IMR-90 (cell line): ENCODE measurements around the gene SP7. TPM values are rescaled to one million over a fixed set of nuclear protein-coding genes. Genes with fewer than 3 reads are reported as not detected.

ENCODE experiments used
- ATAC-seq: fragments of 200-7000 bp; cut with Tn5 transposase; 2 replicates; pipeline ENCODE4 v1.9.1; 2020; ENCODE audit warnings: low read depth, mild to moderate bottlenecking, moderate library complexity
- BruUV-seq: library from RNA; stranded (reverse); fragments of 400-500 nt; replicated peaks from 2 replicates; lab custom pipeline; 2021; lab: Mats Ljungman, UMichigan
- CTCF ChIA-PET: fragments of 300-600 bp; formaldehyde crosslinking; extraction: SDS; loops from one replicate; lab custom pipeline; 2021; ENCODE audit warnings: antibody characterized with exemption; lab: Yijun Ruan, JAX
- POLR2A ChIA-PET: fragments of 300-600 bp; sonication (Branson Sonifier 250); formaldehyde crosslinking; loops from one replicate; lab custom pipeline; 2022; ENCODE audit warnings: antibody characterized with exemption; ENCODE audit not compliant: unreplicated experiment; lab: Charles Lee
- DNase-seq: peaks from one replicate; pipeline ENCODE4 v3.0.0; 2013
- H2AFZ ChIP-seq: replicated peaks from 2 replicates; pipeline ENCODE3; 2013; ENCODE audit warnings: low read length, mild to moderate bottlenecking; ENCODE audit not compliant: poor library complexity
- H2AK5ac ChIP-seq: 2 replicates; pipeline ENCODE4 v1.6.1; 2013; ENCODE audit warnings: low read depth, low read length, inconsistent platforms
- H2AK9ac ChIP-seq: replicated peaks from 2 replicates; pipeline ENCODE3; 2013; ENCODE audit warnings: mild to moderate bottlenecking, low read depth, low read length, moderate library complexity; ENCODE audit not compliant: poor library complexity
- H2BK120ac ChIP-seq: 2 replicates; pipeline ENCODE4 v1.6.1; 2013; ENCODE audit warnings: low read depth, low read length, inconsistent platforms
- H2BK15ac ChIP-seq: 3 replicates; pipeline ENCODE4 v1.6.1; 2013; ENCODE audit warnings: low read depth, low read length, inconsistent platforms
- H2BK20ac ChIP-seq: 2 replicates; pipeline ENCODE4 v1.6.1; 2013; ENCODE audit warnings: low read depth, mild to moderate bottlenecking, inconsistent platforms, low read length, moderate library complexity
- H2BK5ac ChIP-seq: 2 replicates; pipeline ENCODE4 v1.6.1; 2013; ENCODE audit warnings: mild to moderate bottlenecking, low read depth, low read length, inconsistent platforms; ENCODE audit not compliant: poor library complexity, severe bottlenecking
- H3K14ac ChIP-seq: replicated peaks from 2 replicates; pipeline ENCODE4 v1.6.1; 2013; ENCODE audit warnings: low read depth, low read length, inconsistent platforms
- H3K18ac ChIP-seq: 2 replicates; pipeline ENCODE4 v1.6.1; 2013; ENCODE audit warnings: low read depth, low read length, control low read depth
- H3K23ac ChIP-seq: 2 replicates; pipeline ENCODE4 v1.6.1; 2013; ENCODE audit warnings: low read depth, low read length, inconsistent platforms
- H3K27ac ChIP-seq: 2 replicates; pipeline ENCODE4 v1.5.1; 2013; ENCODE audit warnings: mild to moderate bottlenecking, control low read depth, low read length; ENCODE audit not compliant: insufficient read depth
- H3K27me3 ChIP-seq: 2 replicates; pipeline ENCODE4 v1.6.1; 2013; ENCODE audit warnings: low read length; ENCODE audit not compliant: control insufficient read depth, insufficient read depth
- H3K36me3 ChIP-seq: 2 replicates; pipeline ENCODE4 v1.6.1; 2013; ENCODE audit warnings: low read length, mixed read lengths; ENCODE audit not compliant: control insufficient read depth, insufficient read depth
- H3K4ac ChIP-seq: 2 replicates; pipeline ENCODE4 v1.6.1; 2013; ENCODE audit warnings: low read depth, low read length, inconsistent platforms
- H3K4me1 ChIP-seq: 2 replicates; pipeline ENCODE4 v1.6.1; 2013; ENCODE audit warnings: low read length, mixed read lengths; ENCODE audit not compliant: control insufficient read depth, insufficient read depth
- H3K4me2 ChIP-seq: 2 replicates; pipeline ENCODE4 v1.6.1; 2013; ENCODE audit warnings: low read depth, mild to moderate bottlenecking, control low read depth, low read length, moderate library complexity
- H3K4me3 ChIP-seq: 2 replicates; pipeline ENCODE4 v1.5.1; 2013; ENCODE audit warnings: low read depth, mild to moderate bottlenecking, control low read depth, low read length, moderate library complexity; ENCODE audit not compliant: insufficient read depth
- H3K56ac ChIP-seq: 2 replicates; pipeline ENCODE4 v1.6.1; 2013; ENCODE audit warnings: low read length, inconsistent platforms; ENCODE audit not compliant: insufficient read depth; ENCODE audit errors: extremely low read depth
- H3K79me1 ChIP-seq, 2 experiments: 2 replicates each; pipeline ENCODE4 v1.6.1; 2013; ENCODE audit warnings: low read length in 2 of 2, inconsistent platforms in 1 of 2, low read depth in 1 of 2
- H3K9ac ChIP-seq: 2 replicates; pipeline ENCODE4 v1.6.1; 2013; ENCODE audit warnings: low read depth, low read length, control low read depth
- H3K9me1 ChIP-seq: 2 replicates; pipeline ENCODE4 v1.6.1; 2013; ENCODE audit warnings: low read length, inconsistent platforms; ENCODE audit not compliant: insufficient read depth
- H3K9me3 ChIP-seq: 2 replicates; pipeline ENCODE4 v1.6.1; 2013; ENCODE audit warnings: low read length; ENCODE audit not compliant: control insufficient read depth, insufficient read depth
- H4K20me1 ChIP-seq: 2 replicates; pipeline ENCODE4 v1.6.1; 2013; ENCODE audit warnings: low read length, inconsistent platforms; ENCODE audit not compliant: insufficient read depth
- H4K5ac ChIP-seq: 2 replicates; pipeline ENCODE4 v1.6.1; 2013; ENCODE audit warnings: mild to moderate bottlenecking, low read depth, low read length, control low read depth
- H4K8ac ChIP-seq, 2 experiments: 2 replicates each; pipeline ENCODE4 v1.6.1; 2013; ENCODE audit warnings: low read depth in 2 of 2, low read length in 2 of 2, control low read depth in 1 of 2, inconsistent platforms in 1 of 2
- H4K91ac ChIP-seq: 2 replicates; pipeline ENCODE4 v1.6.1; 2013; ENCODE audit warnings: low read depth, low read length, inconsistent platforms; ENCODE audit not compliant: insufficient read depth
- BHLHE40 ChIP-seq: fragments of 150-350 bp; IDR thresholded peaks from 2 replicates; pipeline ENCODE4 v1.6.1; 2016; ENCODE audit warnings: mild to moderate bottlenecking, low read depth, low read length
- CEBPB ChIP-seq: IDR thresholded peaks from 2 replicates; pipeline ENCODE4 v1.6.1; 2012; ENCODE audit warnings: low read depth, low read length, improper control_type of control experiment
- CHD1 ChIP-seq: IDR thresholded peaks from 2 replicates; pipeline ENCODE4 v1.6.1; 2012; ENCODE audit warnings: low read depth, low read length, improper control_type of control experiment
- FOS ChIP-seq: fragments of 150-350 bp; IDR thresholded peaks from 2 replicates; pipeline ENCODE4 v1.6.1; 2016; ENCODE audit warnings: low read depth, low read length
- MAFK ChIP-seq: IDR thresholded peaks from 2 replicates; pipeline ENCODE4 v1.6.1; 2012; ENCODE audit warnings: low read depth, low read length, improper control_type of control experiment
- MAZ ChIP-seq: IDR thresholded peaks from 2 replicates; pipeline ENCODE4 v1.6.1; 2012; ENCODE audit warnings: low read depth, mild to moderate bottlenecking, low read length, improper control_type of control experiment, moderate library complexity, borderline replicate concordance
- MXI1 ChIP-seq: IDR thresholded peaks from 2 replicates; pipeline ENCODE4 v1.6.1; 2012; ENCODE audit warnings: low read depth, mild to moderate bottlenecking, low read length, moderate library complexity, borderline replicate concordance
- NFE2L2 ChIP-seq: fragments of 150-350 bp; IDR thresholded peaks from 2 replicates; pipeline ENCODE4 v1.6.1; 2016; ENCODE audit warnings: low read depth, mild to moderate bottlenecking, low read length
- POLR2A ChIP-seq: IDR thresholded peaks from 2 replicates; pipeline ENCODE4 v1.6.1; 2012; ENCODE audit warnings: mild to moderate bottlenecking, low read depth, low read length
- RAD21 ChIP-seq: IDR thresholded peaks from 2 replicates; pipeline ENCODE4 v1.6.1; 2012; ENCODE audit warnings: low read length, improper control_type of control experiment
- RCOR1 ChIP-seq: IDR thresholded peaks from 2 replicates; pipeline ENCODE4 v1.6.1; 2012; ENCODE audit warnings: mild to moderate bottlenecking, low read length, improper control_type of control experiment; ENCODE audit not compliant: insufficient replicate concordance
- RFX5 ChIP-seq: IDR thresholded peaks from 2 replicates; pipeline ENCODE4 v1.8.0; 2012; ENCODE audit warnings: low read depth, mild to moderate bottlenecking, low read length, moderate library complexity
- SMC3 ChIP-seq: fragments of 150-350 bp; IDR thresholded peaks from 2 replicates; pipeline ENCODE4 v1.6.1; 2016; ENCODE audit warnings: low read depth, mild to moderate bottlenecking, antibody characterized with exemption, low read length, moderate library complexity
- WGBS, 2 experiments: methylation state at CpG; one replicate each; pipeline versions ENCODE4 v1.1.5 to v1.1.7; 2013; ENCODE audit warnings: missing lambda C conversion rate in 2 of 2; ENCODE audit not compliant: insufficient read length in 1 of 2; ENCODE audit errors: extremely low coverage in 2 of 2; 5-methylcytosine and 5-hydroxymethylcytosine counted together
- dilution Hi-C: fragments of 300-500 bp; cut with HindIII; formaldehyde crosslinking; loops from one replicate; pipeline ENCODE4 v1.14.3; 2018; ENCODE audit warnings: low sequenced_read_pairs; ENCODE audit not compliant: unreplicated experiment
- in situ Hi-C: fragments of 300-500 bp; cut with MboI; formaldehyde crosslinking; loops from 3 replicates; pipeline ENCODE4 v1.14.3; 2019; ENCODE audit warnings: low sequenced_read_pairs, inconsistent platforms, mixed read lengths
- intact Hi-C: fragments of 100-400 bp; cut with micrococcal nuclease; formaldehyde crosslinking; loops from 2 replicates; pipeline ENCODE4 v1.10.0; 2022
- polyA plus RNA-seq, 3 experiments: library from polyadenylated mRNA; depleted of rRNA; stranded (reverse); fragments of >200 nt; gene quantifications; 2 replicates each; pipeline ENCODE4 v1.2.3, GENCODE V29; 2012; ENCODE audit warnings: low replicate concordance in 1 of 3
- total RNA-seq: library from RNA; depleted of rRNA; stranded (reverse); fragments of >200 nt; gene quantifications from 2 replicates; pipeline ENCODE4 v1.2.3, GENCODE V29; 2012
- TF ChIP-seq, protein P1 (sequence below): conservative IDR thresholded peaks from 2 replicates; pipeline ENCODE4 v1.5.1; 2012; ENCODE audit warnings: mild to moderate bottlenecking, low read depth, low read length, improper control_type of control experiment
- TF ChIP-seq, protein P2 (sequence below): fragments of 150-350 bp; IDR thresholded peaks from 2 replicates; pipeline ENCODE4 v1.6.1; 2016; ENCODE audit warnings: low read depth, mild to moderate bottlenecking, low read length, moderate library complexity, borderline replicate concordance
- TF ChIP-seq, protein P3 (sequence below): fragments of 150-350 bp; IDR thresholded peaks from 2 replicates; pipeline ENCODE4 v1.6.1; 2017; ENCODE audit warnings: mild to moderate bottlenecking, antibody characterized with exemption, low read length, low read depth

The SP7 gene
- total and polyA plus RNA-seq, 2 of the 4 experiments (the other 2 are of a cell fraction), result not detected

DNA sequence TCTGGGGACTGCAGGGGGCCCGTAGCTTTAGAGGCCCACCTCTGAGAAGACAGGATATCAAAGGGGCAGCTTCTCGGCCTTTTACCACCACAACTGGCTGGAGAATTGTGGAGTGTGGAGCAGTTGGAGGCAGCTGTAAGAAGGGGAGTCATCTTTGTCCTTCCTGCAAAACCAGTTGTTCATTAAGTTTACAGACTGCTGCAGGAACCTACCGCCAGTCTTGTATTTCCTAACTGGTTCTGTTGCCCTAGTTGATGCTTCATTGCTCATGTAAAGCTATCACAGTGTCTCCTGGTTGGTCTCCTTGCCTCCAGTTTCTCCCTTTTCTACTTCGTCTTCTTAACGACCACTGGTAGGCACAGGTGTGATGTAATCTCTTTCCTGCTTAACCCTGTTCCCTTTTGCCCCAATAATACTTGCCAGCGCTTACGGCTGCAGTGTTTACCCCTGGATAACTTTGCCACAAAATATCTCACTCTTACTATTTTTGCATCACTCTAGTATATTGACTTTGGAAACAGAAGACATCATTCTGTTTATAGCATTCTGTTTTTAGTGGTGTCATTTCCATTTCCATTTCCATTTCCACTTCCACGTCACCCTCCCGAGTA, 56.2 kb downstream of the SP7 start:
- CTCF ChIA-PET, result interaction anchor here (0.9 to 1.0 kb wide), 2 partner anchors 12 to 92 kb away, joined by 3 read pairs; partner anchors contain the start of gene ESPL1

More for the DNA sequence above, 56.2 kb downstream of the SP7 start:
- H3K9me1 ChIP-seq, result no peaks in the 10 kb centered on the region
- POLR2A ChIA-PET, result no interaction called here
- no peak overlapping the region for H2AFZ ChIP-seq
- no peak for TF ChIP-seq RCOR1
- no peak for TF ChIP-seq MXI1
- TF ChIP-seq POLR2A, result no peak
- TF ChIP-seq CHD1, result no peak
- no peak for TF ChIP-seq BHLHE40
- TF ChIP-seq MAFK, result no peak
- TF ChIP-seq RFX5, result no peak
- no peak for TF ChIP-seq RAD21
- TF ChIP-seq CEBPB, result no peak
- no peak for TF ChIP-seq FOS
- TF ChIP-seq, protein P1, sequence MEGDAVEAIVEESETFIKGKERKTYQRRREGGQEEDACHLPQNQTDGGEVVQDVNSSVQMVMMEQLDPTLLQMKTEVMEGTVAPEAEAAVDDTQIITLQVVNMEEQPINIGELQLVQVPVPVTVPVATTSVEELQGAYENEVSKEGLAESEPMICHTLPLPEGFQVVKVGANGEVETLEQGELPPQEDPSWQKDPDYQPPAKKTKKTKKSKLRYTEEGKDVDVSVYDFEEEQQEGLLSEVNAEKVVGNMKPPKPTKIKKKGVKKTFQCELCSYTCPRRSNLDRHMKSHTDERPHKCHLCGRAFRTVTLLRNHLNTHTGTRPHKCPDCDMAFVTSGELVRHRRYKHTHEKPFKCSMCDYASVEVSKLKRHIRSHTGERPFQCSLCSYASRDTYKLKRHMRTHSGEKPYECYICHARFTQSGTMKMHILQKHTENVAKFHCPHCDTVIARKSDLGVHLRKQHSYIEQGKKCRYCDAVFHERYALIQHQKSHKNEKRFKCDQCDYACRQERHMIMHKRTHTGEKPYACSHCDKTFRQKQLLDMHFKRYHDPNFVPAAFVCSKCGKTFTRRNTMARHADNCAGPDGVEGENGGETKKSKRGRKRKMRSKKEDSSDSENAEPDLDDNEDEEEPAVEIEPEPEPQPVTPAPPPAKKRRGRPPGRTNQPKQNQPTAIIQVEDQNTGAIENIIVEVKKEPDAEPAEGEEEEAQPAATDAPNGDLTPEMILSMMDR, result no peak
- no peak for TF ChIP-seq MAZ
- TF ChIP-seq, protein P2, sequence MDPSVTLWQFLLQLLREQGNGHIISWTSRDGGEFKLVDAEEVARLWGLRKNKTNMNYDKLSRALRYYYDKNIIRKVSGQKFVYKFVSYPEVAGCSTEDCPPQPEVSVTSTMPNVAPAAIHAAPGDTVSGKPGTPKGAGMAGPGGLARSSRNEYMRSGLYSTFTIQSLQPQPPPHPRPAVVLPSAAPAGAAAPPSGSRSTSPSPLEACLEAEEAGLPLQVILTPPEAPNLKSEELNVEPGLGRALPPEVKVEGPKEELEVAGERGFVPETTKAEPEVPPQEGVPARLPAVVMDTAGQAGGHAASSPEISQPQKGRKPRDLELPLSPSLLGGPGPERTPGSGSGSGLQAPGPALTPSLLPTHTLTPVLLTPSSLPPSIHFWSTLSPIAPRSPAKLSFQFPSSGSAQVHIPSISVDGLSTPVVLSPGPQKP, result no peak
- TF ChIP-seq, protein P3, sequence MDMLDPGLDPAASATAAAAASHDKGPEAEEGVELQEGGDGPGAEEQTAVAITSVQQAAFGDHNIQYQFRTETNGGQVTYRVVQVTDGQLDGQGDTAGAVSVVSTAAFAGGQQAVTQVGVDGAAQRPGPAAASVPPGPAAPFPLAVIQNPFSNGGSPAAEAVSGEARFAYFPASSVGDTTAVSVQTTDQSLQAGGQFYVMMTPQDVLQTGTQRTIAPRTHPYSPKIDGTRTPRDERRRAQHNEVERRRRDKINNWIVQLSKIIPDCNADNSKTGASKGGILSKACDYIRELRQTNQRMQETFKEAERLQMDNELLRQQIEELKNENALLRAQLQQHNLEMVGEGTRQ, result no peak
- TF ChIP-seq SMC3, result no peak
- TF ChIP-seq NFE2L2, result no peak
- DNase-seq, result no peak
- no peaks in the 10 kb centered on the region for H3K9me3 ChIP-seq
- H3K14ac ChIP-seq, result no peak overlapping the region
- H4K5ac ChIP-seq, result no peak overlapping the region
- no peak overlapping the region for H3K27ac ChIP-seq
- H3K4me2 ChIP-seq, result no peak overlapping the region
- H3K9ac ChIP-seq, result no peak overlapping the region
- no peaks in the 10 kb centered on the region for H4K20me1 ChIP-seq
- BruUV-seq, result no TSS peak
- no peak overlapping the region for H2BK20ac ChIP-seq
- no peak overlapping the region for H2BK5ac ChIP-seq
- no peak for ATAC-seq
- H3K23ac ChIP-seq, result no peak overlapping the region
- WGBS, 2 experiments, result 80% methylated on average over 1 of the region's 9 CpGs; no CpG with 5 or more reads in 1 of the 2 experiments
- H3K4me1 ChIP-seq, result no peaks in the 10 kb centered on the region
- no peak overlapping the region for H2BK15ac ChIP-seq
- in situ Hi-C loops (no loop called here), intact Hi-C loops (no loop called here), dilution Hi-C loops (no loop called here)
- H3K4me3 ChIP-seq, result no peak overlapping the region
- H3K4ac ChIP-seq, result no peak overlapping the region
- no peak overlapping the region for H3K18ac ChIP-seq
- H3K79me1 ChIP-seq, result 0 out of 4 replicates have a peak, but pooled peaks cover 0 to 3% of the 10 kb centered on the region in 2 experiments
- H4K8ac ChIP-seq, result no peak overlapping the region
- H3K36me3 ChIP-seq, result peaks cover 18% of the 10 kb centered on the region
- no peak overlapping the region for H2BK120ac ChIP-seq
- no peaks in the 10 kb centered on the region for H3K27me3 ChIP-seq
- no peak overlapping the region for H2AK9ac ChIP-seq
- no peak overlapping the region for H3K56ac ChIP-seq
- H2AK5ac ChIP-seq, result no peak overlapping the region
- H4K91ac ChIP-seq, result no peak overlapping the region
